Right lobe of liver (tissue), 4 donors: Measurements from ENCODE around the gene KCNC1.

Experiments
- CTCF ChIP-seq, 4 donors: fragments of 200-600 bp in 3 of 4; fragments of 450-650 bp in 1 of 4; IDR thresholded peaks; one replicate each; pipeline versions ENCODE4 v1.5.1 to v1.8.0; 2016 to 2022; ENCODE audit warnings: antibody characterized with exemption in 4 of 4, mild to moderate bottlenecking in 2 of 4
- POLR2A ChIP-seq: fragments of 450-650 bp; IDR thresholded peaks from one replicate; pipeline ENCODE4 v1.6.1; 2017; ENCODE audit warnings: antibody characterized with exemption, mild to moderate bottlenecking
- donor health status: DM: no; HTN: no; CAD: no.
- donor health status: DM: no; HTN: no; CAD: no.
- donor health status: DM: no; HTN: yes; CAD: no.

DNA sequence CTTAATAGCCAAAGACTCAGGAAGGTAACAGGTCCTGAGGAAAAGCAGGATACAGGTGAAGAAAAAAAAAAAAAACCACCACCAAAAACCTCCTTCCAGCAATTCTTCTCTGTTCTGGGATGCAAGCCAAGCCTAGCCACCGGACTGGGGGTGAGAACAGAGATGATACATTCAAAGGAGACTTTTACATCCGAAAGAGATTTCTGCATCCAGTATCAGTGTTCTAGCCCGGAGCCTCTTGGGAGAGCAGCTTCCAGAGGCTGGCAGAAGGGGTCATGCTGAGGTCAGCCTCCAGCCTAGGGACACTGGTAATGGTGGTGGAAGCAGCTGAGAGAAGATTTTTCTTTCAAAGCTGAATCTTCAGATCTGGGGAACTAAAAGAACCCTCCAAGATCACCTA is 76.2 kb downstream of the KCNC1 start:
- TF ChIP-seq POLR2A, result no peak
- TF ChIP-seq CTCF (IDR thresholded peaks at IDR 0.05), result no peak
